Tibial artery (tissue), 4 donors: ENCODE measurements around the gene ITGAV.

Experiments
- DNase-seq, 2 donors: peaks; one replicate each; pipeline ENCODE4 v3.0.0-alpha.2; 2019
- H3K27ac ChIP-seq, 2 donors: fragments of 200-600 bp; sonication (generic) in 1 of 2; 1 replicate in 1 of 2; 2 replicates in 1 of 2; pipeline ENCODE4 v1.5.1; 2018 to 2019; ENCODE audit warnings: mild to moderate bottlenecking in 1 of 2
- H3K27me3 ChIP-seq, 2 donors: fragments of 200-600 bp; sonication (generic) in 1 of 2; one replicate each; pipeline versions ENCODE4 v1.5.1 to v1.6.0; 2016 to 2019
- H3K36me3 ChIP-seq, 3 donors: fragments of 200-600 bp; sonication (generic) in 2 of 3; one replicate each; pipeline ENCODE4 v1.5.1; 2016 to 2019; ENCODE audit warnings: mild to moderate bottlenecking in 2 of 3
- H3K4me1 ChIP-seq, 4 donors: fragments of 200-600 bp; sonication (generic) in 2 of 4; 1 replicate in 3 of 4; 2 replicates in 1 of 4; pipeline ENCODE4 v1.5.1; 2016 to 2019
- H3K4me3 ChIP-seq, 2 donors: fragments of 200-600 bp; sonication (generic) in 1 of 2; 1 replicate in 1 of 2; 2 replicates in 1 of 2; pipeline ENCODE4 v1.5.1; 2018 to 2019; ENCODE audit warnings: mild to moderate bottlenecking in 2 of 2
- H3K9me3 ChIP-seq, 3 donors: fragments of 200-600 bp; sonication (generic) in 1 of 3; one replicate each; pipeline ENCODE4 v1.5.1; 2016 to 2019
- CTCF ChIP-seq, 2 experiments: fragments of 200-600 bp in 1 of 2; fragments of 450-650 bp in 1 of 2; IDR thresholded peaks; one replicate each; pipeline ENCODE4 v1.5.1; 2017 to 2019; ENCODE audit warnings: antibody characterized with exemption in 2 of 2, mild to moderate bottlenecking in 1 of 2, moderate library complexity in 1 of 2
- intact Hi-C: fragments of 100-400 bp; cut with DNase I; formaldehyde crosslinking; loops from one replicate; pipeline ENCODE4 v1.15.0; 2023; ENCODE audit warnings: low total_unique reads

The ITGAV gene

GRCh38 chr2:186546846-186547245, 43.0 kb upstream of the ITGAV start:
- no peak overlapping the region for H3K27ac ChIP-seq

GRCh38 chr2:186551323-186552050, 38.4 kb upstream of the ITGAV start:
- Histone ChIP-seq H3K9me3 (no peaks in the 10 kb centered on the region), H3K4me1 (peaks cover 0 to 8% (median 2%) of the 10 kb centered on the region in 4 donors), H3K27ac (no peak overlapping the region), H3K4me3 (no peak overlapping the region), H3K27me3 (no peaks in the 10 kb centered on the region), H3K36me3 (no peaks in the 10 kb centered on the region)
- intact Hi-C loops, result no loop called here
- TF ChIP-seq CTCF (IDR thresholded peaks at IDR 0.05), result no peak
- DNase-seq, result no peak

More at GRCh38 chr2:186546846-186547245, 43.0 kb upstream of the ITGAV start:
- no peak for DNase-seq
- H3K4me3 ChIP-seq, result no peak overlapping the region
- intact Hi-C loops, result no loop called here
- no peaks in the 10 kb centered on the region for H3K9me3 ChIP-seq
- TF ChIP-seq CTCF (IDR thresholded peaks at IDR 0.05), result no peak
- no peaks in the 10 kb centered on the region for H3K27me3 ChIP-seq
- H3K36me3 ChIP-seq, result no peaks in the 10 kb centered on the region
- peaks cover 0 to 33% (median 8%) of the 10 kb centered on the region in 4 donors for H3K4me1 ChIP-seq

GRCh38 chr2:186554429-186554828, 35.4 kb upstream of the ITGAV start:
- H3K27ac ChIP-seq, result no peak overlapping the region
- H3K27me3 ChIP-seq, result no peaks in the 10 kb centered on the region
- H3K9me3 ChIP-seq, result no peaks in the 10 kb centered on the region
- TF ChIP-seq CTCF (IDR thresholded peaks at IDR 0.05), result no peak
- H3K4me1 ChIP-seq, result no peaks in the 10 kb centered on the region
- DNase-seq, result no peak
- intact Hi-C loops, result no loop called here
- no peaks in the 10 kb centered on the region for H3K36me3 ChIP-seq
- no peak overlapping the region for H3K4me3 ChIP-seq

- intact Hi-C loops, result no loop called here
- no peak for DNase-seq
- no peaks in the 10 kb centered on the region for H3K36me3 ChIP-seq
- no peaks in the 10 kb centered on the region for H3K27me3 ChIP-seq
- TF ChIP-seq CTCF (IDR thresholded peaks at IDR 0.05), result no peak
- H3K4me3 ChIP-seq, result no peak overlapping the region
- H3K9me3 ChIP-seq, result no peaks in the 10 kb centered on the region
- no peaks in the 10 kb centered on the region for H3K4me1 ChIP-seq
- H3K27ac ChIP-seq, result no peak overlapping the region
These were observed 34.8 kb upstream of the ITGAV start for GRCh38 chr2:186554850-186555671.

- Histone ChIP-seq H3K9me3 (no peaks in the 10 kb centered on the region), H3K4me3 (no peak overlapping the region), H3K4me1 (no peaks in the 10 kb centered on the region), H3K27me3 (no peaks in the 10 kb centered on the region), H3K27ac (no peak overlapping the region), H3K36me3 (no peaks in the 10 kb centered on the region)
- intact Hi-C loops, result no loop called here
- DNase-seq, result no peak
- TF ChIP-seq CTCF (IDR thresholded peaks at IDR 0.05), result no peak
These were observed 31.2 kb upstream of the ITGAV start for GRCh38 chr2:186558512-186559276.
